GM18858 (cell line): ENCODE data around the gene THAP12.
"Not testable (repeated sequence)": the region's sequence is repeated elsewhere in the genome, so short reads cannot be mapped to it uniquely, and the experiment has no call there.

Experiments used
- ATAC-seq: cut with Tn5 transposase; IDR thresholded peaks from one replicate; pipeline ENCODE4 v1.9.1; 2021; ENCODE audit not compliant: unreplicated experiment

The THAP12 gene

DNA sequence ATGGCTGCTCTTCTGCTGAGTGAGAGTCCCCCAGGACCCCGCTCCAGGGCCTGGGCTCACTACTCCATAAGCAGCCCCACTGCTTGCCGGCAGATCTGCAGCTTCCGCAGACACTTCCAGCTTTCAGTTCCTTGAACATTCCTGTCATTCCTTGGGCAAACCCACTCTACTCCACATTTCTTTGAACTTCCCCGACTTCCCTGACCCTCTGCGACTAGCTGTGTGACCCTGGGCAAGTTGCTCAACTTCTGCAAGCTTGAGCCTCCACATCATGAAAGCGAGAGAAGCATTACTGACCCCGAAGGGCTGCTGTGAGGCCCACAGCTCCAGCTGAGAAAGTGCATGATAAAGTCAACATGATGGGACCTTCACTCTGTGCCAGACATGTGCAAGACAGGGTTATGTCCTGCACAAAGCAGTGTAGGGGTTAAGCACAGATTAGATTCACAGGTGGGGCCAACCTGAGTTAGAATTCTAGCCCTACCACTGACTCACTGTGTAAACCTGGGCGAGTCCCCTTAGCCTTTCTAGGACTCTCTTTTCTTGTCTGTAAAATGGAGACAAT is 51.8 kb downstream of the THAP12 start:
- no peak for ATAC-seq

DNA sequence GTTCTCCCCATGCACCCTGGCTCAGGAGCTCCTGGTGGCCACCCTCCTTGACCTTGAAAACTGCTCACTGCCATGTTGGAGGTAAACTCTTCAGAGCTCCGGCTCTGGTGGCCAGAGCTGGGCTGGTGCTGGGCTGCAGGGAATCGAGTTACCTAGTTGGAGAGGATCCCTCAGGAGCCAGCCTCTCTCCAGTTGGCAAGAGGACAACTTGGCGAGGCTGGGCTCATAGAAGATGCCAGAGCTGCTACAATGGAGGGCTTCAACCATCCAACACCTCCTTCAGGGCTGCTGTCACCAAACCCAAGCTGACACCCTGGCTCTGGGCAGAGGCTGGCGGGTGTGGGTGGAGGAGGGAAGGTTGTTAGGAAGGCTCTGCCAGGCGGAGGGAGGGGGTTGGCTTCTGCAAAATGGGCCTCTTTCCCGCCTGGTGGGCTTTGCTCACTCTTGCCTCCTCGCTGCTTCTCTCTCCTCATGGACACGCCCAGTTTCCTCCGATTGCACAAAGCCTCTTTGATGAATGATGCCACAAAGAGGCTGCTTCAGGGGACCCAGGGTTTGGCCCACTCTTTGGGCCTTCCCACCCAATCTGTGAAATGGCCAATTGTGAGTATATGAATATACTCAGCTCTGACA is 53.1 kb downstream of the THAP12 start:
- ATAC-seq = no peak

DNA sequence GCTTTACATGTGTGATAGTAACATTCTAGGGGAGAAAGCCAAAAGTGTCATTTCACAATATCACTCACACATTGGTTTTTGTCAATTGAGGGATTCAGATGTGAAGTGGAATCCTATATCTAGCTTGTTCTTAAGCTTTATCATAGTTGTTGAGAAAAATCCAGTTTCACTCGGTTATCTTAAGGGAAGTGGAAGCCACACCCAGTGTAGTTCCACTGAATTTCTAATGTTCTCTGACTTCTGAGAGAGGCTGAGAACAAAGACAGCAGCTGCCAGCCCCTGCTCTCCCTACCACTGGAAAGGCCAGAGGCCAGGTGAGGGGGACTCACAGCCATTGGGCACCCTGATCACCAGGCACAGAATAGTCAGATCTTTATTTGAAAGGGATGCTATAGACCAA is 53.7 kb downstream of the THAP12 start:
- no peak for ATAC-seq

GRCh38 chr11:76325185-76325584 is 55.7 kb downstream of the THAP12 start:
- no peak for ATAC-seq

- no peak for ATAC-seq
Observed at GRCh38 chr11:76323804-76324203, 57.1 kb downstream of the THAP12 start.

- ATAC-seq = not testable (repeated sequence)
Observed at GRCh38 chr11:76323375-76323774, 57.6 kb downstream of the THAP12 start.

DNA sequence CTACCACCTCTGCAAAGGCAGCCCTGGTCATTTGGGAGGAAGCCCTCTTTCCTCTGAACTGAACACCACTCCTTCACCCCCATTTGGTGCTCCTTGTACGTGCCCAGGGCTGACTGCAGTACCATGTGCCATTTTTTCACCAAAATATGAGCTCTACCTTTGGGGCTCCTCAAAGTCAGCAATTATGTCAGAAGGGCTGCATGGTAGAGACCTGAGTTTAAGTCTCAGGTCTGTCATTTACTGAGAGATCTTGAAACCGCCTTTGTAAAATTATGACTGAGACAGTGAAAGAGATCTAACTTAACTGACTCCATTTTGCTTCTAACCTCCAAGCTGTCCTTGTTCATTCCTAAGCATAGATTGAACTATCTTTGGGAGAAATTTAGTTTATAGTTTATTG is 58.0 kb downstream of the THAP12 start:
- ATAC-seq = no peak

DNA sequence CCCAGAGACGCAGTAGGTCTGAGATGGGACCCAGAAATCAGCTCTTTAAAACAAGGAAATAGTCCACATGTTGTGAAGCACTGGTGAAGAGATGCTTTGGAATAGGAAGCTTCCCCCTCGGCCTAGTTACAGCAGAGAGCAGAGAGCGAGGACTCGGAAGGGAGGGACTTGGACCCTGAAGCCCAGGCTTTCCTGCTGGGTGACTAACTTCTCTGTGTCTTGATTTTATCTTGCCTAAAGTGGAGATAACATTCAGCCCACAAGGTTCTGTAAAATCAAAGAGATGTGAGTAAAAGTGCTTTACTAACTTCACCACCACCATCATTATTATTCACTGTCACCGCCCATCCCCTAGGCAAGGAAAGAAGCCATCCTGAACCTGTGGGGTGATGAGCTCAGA is 58.4 kb downstream of the THAP12 start:
- ATAC-seq = no peak

GRCh38 chr11:76321820-76322524 is 59.0 kb downstream of the THAP12 start:
- no peak for ATAC-seq

- no peak for ATAC-seq
Observed at GRCh38 chr11:76321340-76321739, 59.6 kb downstream of the THAP12 start.

DNA sequence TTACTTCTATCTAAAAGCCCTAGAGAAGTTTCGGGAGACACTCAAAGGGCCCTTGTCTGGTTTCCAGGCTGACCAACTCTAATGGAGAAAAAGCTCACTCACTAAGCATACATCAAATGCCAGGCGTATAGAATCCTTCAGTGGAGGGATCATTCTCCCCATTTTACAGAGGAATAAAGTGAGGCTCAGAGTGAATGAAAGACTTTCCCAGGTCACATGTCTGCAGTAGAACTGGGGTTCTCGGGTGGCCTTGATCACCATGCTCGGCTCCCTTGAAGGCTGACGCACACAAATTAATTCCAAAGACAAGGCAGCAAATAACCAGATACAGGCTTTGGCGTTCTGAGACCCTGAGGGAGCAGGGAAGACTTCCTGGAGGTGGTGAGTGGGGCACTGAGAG is 60.0 kb downstream of the THAP12 start:
- ATAC-seq = no peak

- not testable (repeated sequence) for ATAC-seq
Observed at GRCh38 chr11:76319798-76320197, 61.1 kb downstream of the THAP12 start.

DNA sequence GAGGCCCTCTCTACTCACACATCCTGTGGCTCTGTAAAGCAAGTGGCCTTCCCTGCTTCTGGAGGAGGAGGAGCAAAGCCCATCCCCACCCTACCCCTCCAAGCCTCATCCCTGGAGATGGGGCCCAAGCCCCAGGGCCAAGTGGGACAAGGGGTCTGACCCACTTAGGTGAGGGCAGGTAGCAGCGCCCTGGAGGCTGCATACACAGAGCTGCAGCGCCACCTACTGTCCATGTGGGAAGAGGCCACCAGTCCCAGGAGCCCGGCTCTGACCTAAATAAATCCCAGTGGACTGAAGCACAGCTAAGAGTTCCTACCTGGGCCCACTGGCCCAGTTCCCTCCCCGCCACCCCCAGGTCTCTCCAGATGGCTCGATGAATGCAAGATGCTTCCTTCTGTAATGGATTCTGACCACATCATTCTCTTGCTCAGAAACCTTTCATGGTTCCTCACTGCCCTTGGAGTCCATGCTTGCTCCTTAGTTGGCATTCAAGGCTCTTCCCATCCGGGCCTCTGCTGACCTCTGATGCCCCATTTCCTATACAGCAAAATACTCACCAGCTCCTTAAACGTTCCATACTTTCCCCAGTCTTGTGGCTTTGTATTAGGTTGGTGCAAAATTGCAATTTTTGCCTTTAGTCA is 62.1 kb downstream of the THAP12 start:
- peak; percentile 47 for ATAC-seq

GRCh38 chr11:76317296-76317695 is 63.6 kb downstream of the THAP12 start:
- ATAC-seq = no peak

DNA sequence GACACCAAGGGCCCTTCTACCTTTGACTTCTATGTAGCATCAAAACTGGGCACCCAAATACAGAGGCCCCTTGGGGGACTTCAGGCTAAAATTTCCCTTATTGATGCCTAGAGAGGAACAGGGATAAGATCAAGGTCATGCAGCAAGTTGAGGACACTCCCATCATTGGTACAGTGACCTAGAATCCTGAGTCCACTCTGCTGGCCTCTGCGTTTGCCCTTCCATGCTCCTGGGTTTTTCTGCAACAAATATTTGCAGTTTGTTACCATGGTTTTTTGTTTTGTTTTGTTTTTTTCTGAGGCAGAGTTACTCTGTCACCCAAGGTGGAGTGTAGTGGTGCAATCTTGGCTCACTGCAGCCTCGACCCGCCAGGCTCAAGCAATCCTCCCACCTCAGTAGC is 64.2 kb downstream of the THAP12 start:
- no peak for ATAC-seq

DNA sequence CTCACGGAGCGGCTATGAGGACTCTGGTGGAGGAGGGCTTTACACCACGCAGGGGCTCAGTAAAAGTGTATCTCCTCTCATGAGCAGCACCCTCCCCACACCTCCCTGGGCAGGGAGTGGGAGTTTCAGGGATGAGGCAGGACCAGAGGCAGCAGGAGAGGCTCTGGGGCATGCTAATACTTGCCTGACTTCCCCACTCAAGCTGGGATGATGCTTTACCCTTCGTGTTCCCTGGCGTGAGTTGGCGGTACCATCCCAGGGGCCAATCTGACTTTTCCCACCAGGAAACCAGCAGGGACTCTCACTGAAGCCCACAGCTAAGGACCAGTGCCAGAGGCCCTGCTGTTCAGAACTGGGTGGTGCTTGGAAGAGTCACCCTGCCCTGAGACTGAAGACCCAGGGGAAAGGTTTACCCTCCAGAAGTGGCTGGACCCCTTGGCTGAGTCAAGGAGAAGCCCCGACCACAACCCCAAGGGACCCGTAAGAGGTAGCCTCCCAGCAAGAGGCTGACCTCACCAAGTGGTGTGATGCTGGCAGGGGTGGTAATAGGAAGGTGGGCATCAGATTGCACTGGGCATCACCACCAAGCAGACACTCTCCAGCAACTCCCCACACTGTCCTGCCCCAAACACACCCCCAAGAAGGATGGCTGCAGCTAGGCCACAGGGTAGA is 65.6 kb downstream of the THAP12 start:
- no peak for ATAC-seq

GRCh38 chr11:76314741-76315090 is 66.2 kb downstream of the THAP12 start:
- no peak for ATAC-seq

DNA sequence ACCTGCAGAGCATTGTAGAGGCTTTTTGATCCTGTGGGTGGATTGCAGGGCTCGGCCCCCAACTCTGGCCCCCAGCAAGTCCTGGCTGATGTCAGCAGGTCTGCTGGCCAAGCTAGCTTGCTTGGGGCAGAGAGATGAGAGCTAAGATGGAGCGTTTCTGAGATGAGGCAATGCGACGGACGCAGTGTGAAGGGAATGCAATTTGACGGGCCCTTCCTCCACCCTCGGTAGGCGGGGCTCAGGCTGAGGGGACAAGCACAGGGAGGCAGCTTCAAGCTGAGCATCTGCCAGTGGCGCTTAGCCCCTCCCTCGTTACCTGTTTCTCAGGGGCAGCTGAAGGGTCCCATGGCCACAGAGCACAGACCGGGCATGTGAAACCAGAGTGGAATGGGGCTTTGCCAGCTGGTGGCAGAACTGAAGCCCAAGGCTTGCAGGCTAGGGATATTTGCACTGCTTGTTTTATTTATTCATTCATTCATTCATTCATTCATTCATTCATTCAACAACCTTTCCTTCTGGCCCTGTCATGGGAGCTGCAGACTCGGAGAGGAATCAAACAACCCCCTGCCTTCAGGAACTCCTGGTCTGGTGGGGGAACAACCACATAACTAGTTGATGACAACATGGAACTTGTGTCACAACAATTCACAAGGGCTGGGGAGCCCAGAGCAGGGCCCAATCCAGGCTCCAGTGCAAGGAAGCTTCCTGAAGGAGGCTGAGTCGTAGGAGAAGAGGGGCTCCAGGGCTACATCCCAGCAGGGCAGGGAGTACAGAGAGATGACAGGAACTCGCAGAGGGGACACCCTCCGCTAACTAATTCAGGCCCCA is 66.8 kb downstream of the THAP12 start:
- ATAC-seq = no peak

- ATAC-seq = no peak
Observed at GRCh38 chr11:76313271-76313670, 67.7 kb downstream of the THAP12 start.

GRCh38 chr11:76310832-76311595 is 69.9 kb downstream of the THAP12 start:
- no peak for ATAC-seq
